Stimulated activated CD4-positive, alpha-beta T cell treated with anti-CD3 and anti-CD28 coated beads, Interleukin-1b, Interleukin-23, amount 100 ng/mL, for 4 hours (primary cell): ENCODE results near the gene ZNF521.

Experiments used
- DNase-seq, 2 donors: peaks; one replicate each; pipeline ENCODE4 v3.0.0-alpha.2; 2020; ENCODE audit warnings: low read depth in 2 of 2

Gene ZNF521

DNA sequence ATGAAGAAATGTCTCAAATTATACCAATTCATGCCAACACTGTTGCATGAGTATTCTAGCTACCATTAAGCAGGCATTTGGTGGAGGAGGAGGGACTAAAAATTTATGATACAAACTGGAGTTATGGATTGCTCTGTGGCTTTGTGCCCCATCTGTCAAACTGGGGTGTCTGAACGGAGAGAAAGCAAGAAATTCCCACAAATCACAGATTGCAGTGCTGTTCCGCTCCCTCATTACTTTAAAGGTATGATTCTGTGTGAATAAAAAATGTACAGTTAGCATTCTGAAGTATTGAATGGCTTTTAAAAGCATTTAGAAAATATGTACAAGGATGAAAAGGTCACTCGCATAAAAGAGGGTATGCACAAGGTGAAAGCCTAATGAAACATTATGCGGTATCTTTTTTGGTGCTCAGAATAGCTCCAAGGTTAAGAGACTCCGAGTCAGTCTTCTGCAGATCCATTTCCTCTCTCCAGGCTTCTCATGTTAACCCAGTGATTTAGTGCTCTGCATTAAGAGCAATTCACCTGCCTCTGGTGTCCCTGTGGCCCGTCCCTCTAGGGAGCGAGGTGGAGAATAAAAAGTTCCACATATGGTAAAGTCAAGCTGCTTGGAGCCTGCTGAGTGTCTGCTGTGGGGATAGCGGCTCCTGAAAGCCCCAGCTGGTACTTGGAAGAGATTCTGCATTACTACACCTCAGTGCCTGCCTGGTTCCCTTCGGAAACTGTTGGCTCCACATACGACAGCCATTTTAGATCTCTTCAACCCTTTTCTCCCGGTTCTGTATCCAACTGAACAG lies 184.2 kb downstream of the ZNF521 start:
- no peak for DNase-seq

- DNase-seq, result no peak
These were observed 185.9 kb downstream of the ZNF521 start for GRCh38 chr18:25166113-25166512.

GRCh38 chr18:25164848-25165811 lies 186.8 kb downstream of the ZNF521 start:
- DNase-seq, result no peak

DNA sequence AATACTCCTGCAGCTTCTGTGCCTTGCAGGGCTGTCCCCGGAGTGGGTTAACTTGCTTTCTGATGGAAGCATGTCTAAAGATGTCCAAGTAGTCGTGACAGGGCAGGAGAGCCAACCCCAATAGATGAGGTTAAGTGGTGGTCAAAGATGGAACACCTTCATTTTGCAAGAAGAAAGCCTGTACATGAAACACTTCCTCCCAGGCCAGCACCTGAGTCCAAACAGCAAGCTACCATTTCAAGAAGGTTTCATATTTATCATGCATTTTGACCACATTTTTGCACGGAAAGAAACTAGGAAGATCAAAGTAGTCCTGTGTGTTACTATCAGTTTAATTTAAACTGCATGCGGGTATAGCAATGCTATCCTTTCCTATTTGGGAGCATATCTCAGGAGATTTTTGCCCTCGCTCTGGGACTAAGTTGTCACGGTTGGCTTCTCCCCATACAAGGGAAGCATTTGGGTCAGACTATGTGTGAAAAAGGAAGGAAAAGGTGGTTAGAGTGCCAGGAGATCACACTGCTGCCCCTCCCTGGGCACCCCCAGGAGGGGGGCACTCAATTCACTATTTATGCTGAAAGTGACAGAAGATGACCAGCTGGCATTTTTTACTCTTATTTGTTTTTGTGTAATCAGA lies 187.6 kb downstream of the ZNF521 start:
- DNase-seq, result no peak

GRCh38 chr18:25153426-25153825 lies 198.5 kb downstream of the ZNF521 start:
- no peak for DNase-seq

- DNase-seq, result no peak
These were observed 204.0 kb downstream of the ZNF521 start for GRCh38 chr18:25147877-25148488.

- no peak for DNase-seq
These were observed 205.5 kb downstream of the ZNF521 start for GRCh38 chr18:25146512-25146910.

- no peak for DNase-seq
These were observed 206.0 kb downstream of the ZNF521 start for GRCh38 chr18:25145731-25146511.

DNA sequence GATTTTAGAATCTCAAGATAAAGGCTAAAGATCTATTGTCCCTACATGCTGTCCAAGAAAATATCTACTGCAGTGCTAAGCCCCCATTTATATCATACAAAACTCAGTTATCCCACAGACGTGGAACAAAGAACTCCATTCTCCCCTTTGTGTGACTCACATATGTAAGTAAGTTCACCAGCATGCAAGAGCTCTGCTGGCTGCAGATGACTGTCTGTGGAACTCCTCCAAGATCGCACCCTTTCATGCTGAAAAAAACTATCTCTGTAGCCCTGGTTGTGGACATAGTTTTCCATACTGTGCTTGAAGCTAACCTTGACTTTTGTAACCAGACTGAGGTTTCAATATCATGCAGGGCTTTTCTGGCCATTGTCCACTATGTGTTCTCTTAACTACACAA lies 207.1 kb downstream of the ZNF521 start:
- DNase-seq, result no peak

DNA sequence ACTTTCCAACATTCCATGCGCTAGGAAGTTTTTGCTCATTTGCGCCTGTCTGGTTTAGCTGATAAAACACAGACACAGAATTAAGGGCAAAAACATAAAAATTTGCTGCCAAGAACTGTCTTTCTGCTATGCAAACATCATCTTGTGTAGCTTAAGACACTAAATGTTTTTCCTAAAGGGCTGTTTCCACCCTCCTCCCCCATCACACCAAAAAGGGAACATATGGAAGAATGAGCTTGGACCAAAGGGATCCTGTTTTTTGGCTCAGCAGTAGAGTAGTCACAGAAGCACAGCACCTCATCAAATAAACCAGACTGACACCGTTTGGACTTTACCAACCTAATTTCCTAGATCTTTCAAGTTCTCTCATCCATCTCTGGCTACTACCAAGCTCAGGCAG lies 210.1 kb downstream of the ZNF521 start:
- no peak for DNase-seq

GRCh38 chr18:25141399-25141798 lies 210.6 kb downstream of the ZNF521 start:
- DNase-seq, result no peak

GRCh38 chr18:25140962-25141308 lies 211.0 kb downstream of the ZNF521 start:
- DNase-seq, result no peak

GRCh38 chr18:25140124-25140961 lies 211.6 kb downstream of the ZNF521 start:
- DNase-seq, result no peak

- no peak for DNase-seq
These were observed 214.8 kb downstream of the ZNF521 start for GRCh38 chr18:25137197-25137472.

DNA sequence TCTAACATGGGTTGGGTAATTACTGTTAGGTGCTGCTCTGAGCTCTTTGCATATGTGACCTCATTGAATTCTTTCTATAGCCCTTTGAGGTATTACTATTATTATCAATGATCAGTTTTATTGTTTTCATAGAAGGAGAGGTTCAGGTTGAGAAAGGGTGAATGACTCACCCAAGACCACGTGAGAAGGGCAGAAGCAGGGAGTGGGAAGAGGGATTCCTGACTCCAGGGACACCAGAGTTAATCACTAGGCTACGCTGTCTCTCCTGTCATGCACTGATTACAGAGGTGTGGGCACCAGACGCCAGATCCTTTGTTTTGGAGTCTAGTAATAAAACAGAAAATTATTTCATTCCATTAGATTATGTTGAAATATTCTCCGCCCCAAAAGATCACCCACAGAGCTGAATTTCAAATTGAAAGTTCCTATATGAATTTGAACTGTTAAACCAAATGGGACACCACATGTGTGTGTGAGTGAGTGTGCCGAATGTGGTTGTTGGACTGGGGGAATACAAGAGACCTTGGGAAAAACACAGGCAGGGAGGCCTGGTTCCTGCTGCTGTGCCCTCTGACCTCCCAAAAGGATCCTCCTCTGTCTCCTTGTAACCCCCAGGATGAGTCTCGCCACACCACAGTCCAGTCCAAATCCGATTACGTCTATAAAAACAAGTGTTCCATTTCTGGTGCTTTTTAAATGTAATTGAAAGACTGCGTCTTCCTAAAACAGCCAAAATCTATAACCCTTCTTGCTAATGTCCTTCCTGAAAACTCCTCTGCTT lies 215.4 kb downstream of the ZNF521 start:
- DNase-seq, result no peak

GRCh38 chr18:25134861-25135260 lies 217.1 kb downstream of the ZNF521 start:
- DNase-seq, result no peak

- DNase-seq, result no peak
These were observed 218.1 kb downstream of the ZNF521 start for GRCh38 chr18:25133879-25134278.

- no peak for DNase-seq
These were observed 219.0 kb downstream of the ZNF521 start for GRCh38 chr18:25132786-25133496.

GRCh38 chr18:25126751-25127150 lies 225.2 kb downstream of the ZNF521 start:
- DNase-seq, result no peak
